ENCODE measurements around the gene B3GALNT2. TPM values are rescaled to one million over a fixed set of nuclear protein-coding genes. Genes with fewer than 3 reads are reported as not detected.

Gene B3GALNT2
- total and polyA plus RNA-seq, 11 donors, result 5.4 to 25.9 (median 20.1) TPM

DNA sequence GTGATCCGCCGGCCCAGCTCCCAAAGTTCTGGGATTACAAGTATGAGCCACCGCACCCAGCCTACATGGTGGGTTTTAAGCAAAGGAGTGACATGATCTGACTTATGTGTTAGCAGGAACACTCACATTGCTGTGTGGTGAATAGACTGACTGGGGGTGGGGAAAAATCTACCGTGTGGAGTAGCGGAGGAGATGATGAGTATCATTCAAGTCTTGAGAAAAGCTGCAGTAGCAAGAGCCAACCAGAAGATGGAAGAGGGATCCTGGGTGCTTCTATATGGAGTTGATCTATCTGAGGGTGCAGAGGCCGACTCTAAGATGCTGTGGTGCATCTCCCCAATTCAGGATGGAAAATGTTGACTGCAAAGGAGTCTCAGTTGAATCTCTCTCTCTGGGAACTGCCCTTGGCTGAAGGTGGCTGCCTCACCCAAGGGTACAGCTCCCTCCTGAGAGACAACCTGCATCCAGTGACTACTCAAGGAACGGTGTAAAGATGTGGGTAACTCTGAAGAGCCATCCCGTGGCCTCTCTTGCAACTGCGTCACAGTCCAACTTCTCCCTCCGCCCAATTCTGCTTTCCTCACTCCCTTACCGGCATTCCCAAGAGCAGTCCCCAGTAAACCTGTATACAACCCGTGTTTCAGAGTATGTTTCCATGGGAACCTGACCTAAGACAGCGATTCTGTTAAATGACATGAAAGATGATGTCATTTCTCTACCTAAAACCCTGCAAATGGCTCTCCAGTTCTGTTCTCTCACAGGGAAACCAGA is 7.4 kb upstream of the B3GALNT2 start:
- Histone ChIP-seq H3K4me1 (no peaks in the 10 kb centered on the region), H3K27ac (no peak overlapping the region), H3K36me3 (no peaks in the 10 kb centered on the region), H3K9me3 (no peaks in the 10 kb centered on the region), H3K27me3 (no peaks in the 10 kb centered on the region), H3K4me3 (no peak overlapping the region)
- ATAC-seq (no peak), DNase-seq (no peak)
- TF ChIP-seq, protein P1, sequence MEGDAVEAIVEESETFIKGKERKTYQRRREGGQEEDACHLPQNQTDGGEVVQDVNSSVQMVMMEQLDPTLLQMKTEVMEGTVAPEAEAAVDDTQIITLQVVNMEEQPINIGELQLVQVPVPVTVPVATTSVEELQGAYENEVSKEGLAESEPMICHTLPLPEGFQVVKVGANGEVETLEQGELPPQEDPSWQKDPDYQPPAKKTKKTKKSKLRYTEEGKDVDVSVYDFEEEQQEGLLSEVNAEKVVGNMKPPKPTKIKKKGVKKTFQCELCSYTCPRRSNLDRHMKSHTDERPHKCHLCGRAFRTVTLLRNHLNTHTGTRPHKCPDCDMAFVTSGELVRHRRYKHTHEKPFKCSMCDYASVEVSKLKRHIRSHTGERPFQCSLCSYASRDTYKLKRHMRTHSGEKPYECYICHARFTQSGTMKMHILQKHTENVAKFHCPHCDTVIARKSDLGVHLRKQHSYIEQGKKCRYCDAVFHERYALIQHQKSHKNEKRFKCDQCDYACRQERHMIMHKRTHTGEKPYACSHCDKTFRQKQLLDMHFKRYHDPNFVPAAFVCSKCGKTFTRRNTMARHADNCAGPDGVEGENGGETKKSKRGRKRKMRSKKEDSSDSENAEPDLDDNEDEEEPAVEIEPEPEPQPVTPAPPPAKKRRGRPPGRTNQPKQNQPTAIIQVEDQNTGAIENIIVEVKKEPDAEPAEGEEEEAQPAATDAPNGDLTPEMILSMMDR (IDR thresholded peaks at IDR 0.05), result no peak
- TF ChIP-seq POLR2A (IDR thresholded peaks at IDR 0.05), result no peak
- intact Hi-C loops (cut with DNase I), result loop anchor here in 9 of 10 donors (2.0 to 10.0 kb wide), 6 partner anchors 271 to 463 kb away; no protein-coding TSS in a partner anchor
- 68 to 74% (median 74%) methylated on average over 13 of the region's 13 CpGs for WGBS, 4 donors

DNA sequence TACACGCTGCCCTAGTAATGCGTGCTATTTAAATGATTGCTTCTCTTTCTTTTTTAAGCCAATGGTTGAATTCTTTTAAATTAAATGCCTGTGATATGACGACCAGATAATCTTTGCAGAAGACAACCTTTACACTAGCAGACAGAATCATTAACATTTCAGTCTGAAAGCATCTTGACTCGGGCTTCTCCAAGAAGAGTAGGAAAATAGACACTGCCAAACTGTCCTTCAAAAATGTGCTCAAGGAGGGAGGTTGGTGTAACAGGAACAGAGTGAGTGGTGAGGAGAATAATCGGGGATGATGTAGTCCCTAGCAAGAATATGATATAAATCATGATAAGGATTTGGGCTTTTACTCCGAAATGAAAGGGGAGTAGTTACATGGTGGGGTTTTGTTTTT is 6.6 kb upstream of the B3GALNT2 start:
- DNase-seq (no peak), ATAC-seq (no peak)
- Histone ChIP-seq H3K4me1 (peaks cover 0 to 5% (median 0%) of the 10 kb centered on the region in 12 donors), H3K4me3 (no peak overlapping the region), H3K27ac (no peak overlapping the region), H3K9me3 (no peaks in the 10 kb centered on the region), H3K27me3 (no peaks in the 10 kb centered on the region), H3K36me3 (no peaks in the 10 kb centered on the region)
- 81 to 84% (median 83%) methylated on average over 6 of the region's 6 CpGs for WGBS, 4 donors
- TF ChIP-seq POLR2A (IDR thresholded peaks at IDR 0.05), result no peak
- TF ChIP-seq, protein P1 (IDR thresholded peaks at IDR 0.05), result no peak
- intact Hi-C loops (cut with DNase I), result loop anchor here in 9 of 10 donors (5.0 to 10.0 kb wide), 5 partner anchors 271 to 464 kb away; no protein-coding TSS in a partner anchor

DNA sequence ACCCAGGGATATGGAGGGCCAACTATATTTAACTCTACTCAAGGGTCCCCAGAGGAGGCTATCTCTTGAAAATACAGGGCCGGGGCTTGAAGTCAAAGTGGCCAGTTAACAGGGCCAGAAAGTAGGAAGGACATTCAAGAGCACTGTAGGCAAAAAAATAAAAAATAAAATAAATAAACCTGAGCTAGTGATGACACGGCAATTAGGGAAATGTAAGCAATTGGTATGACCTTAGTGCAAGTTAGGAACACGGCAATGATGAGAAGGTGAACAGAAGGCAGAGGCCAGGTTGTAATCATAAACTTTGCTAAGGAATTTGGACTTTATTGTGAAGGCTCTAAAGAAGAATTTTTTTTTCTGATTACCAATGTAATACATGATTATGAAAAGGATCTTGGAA is 3.4 kb upstream of the B3GALNT2 start:
- 80 to 81% (median 81%) methylated on average over 3 of the region's 3 CpGs for WGBS, 4 donors
- no peak for ATAC-seq
- no peak for TF ChIP-seq POLR2A (IDR thresholded peaks at IDR 0.05)
- TF ChIP-seq, protein P1 (IDR thresholded peaks at IDR 0.05), result no peak
- no peaks in the 10 kb centered on the region for H3K9me3 ChIP-seq
- no peak for DNase-seq
- no peak overlapping the region for H3K4me3 ChIP-seq
- H3K4me1 ChIP-seq, result peaks cover 0 to 16% (median 5%) of the 10 kb centered on the region in 12 donors
- intact Hi-C loops (cut with DNase I), result loop anchor here in 3 of 10 donors (10.0 kb wide), 4 partner anchors 357 to 777 kb away; partner anchors contain the start of genes LYST (in 2 of the 3), ERO1B (in 1 of the 3) and NID1 (in 1 of the 3)
- no peaks in the 10 kb centered on the region for H3K36me3 ChIP-seq
- no peak overlapping the region for H3K27ac ChIP-seq
- no peaks in the 10 kb centered on the region for H3K27me3 ChIP-seq

DNA sequence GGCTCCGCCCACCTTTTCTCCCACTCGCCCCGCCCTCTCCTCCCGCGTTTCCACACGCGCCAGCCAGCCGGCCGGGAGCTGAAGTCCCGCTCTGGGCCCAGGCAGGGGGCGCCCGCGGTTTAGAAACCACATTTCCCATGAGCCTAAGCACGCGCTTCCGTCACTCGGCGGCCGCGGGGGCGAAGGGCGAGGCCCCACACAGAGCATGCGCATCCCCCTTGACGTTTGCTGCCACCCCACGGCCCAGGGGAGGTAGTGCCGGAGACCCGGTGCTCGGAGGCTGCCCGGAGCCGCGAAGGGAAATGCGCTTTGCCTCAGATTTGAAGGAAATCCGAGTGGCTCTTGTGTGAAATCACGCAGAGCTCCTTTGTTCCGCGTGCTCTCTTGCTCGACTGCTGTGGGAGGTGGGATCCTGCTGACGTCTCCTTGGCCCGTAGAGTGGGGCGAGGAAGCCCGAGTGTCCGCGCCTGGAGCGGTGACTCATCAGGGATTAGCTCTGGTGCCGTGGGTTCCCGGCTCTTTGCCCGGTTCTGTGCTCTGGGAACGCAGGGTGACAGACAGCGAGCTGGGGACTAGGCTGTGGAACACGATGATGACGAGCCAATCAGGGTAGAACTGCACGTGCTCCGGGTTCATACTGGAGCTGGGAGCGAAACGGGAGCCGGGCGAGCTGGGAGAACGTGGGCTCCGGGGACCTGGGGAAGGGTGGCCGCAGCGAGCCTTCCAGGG is 406 bp upstream of the B3GALNT2 start:
- ATAC-seq (peak; percentile 94 to 96 (median 94)), DNase-seq (peak; percentile 99 to 100 (median 99))
- no peaks in the 10 kb centered on the region for H3K27me3 ChIP-seq
- 0 to 1% (median 0%) methylated on average over 41 to 61 of the region's 61 CpGs for WGBS, 4 donors
- no peaks in the 10 kb centered on the region for H3K9me3 ChIP-seq
- H3K4me3 ChIP-seq, result peak overlapping the region; percentile 58 to 96 (median 83)
- TF ChIP-seq, protein P1 (IDR thresholded peaks at IDR 0.05), result peak; percentile 80 to 100 (median 92)
- TF ChIP-seq POLR2A (IDR thresholded peaks at IDR 0.05), result peak; percentile 6 to 61
- peaks cover 0 to 32% (median 16%) of the 10 kb centered on the region in 12 donors for H3K4me1 ChIP-seq
- intact Hi-C loops (cut with DNase I), result loop anchor here in 4 of 10 donors (5.0 to 10.0 kb wide), 5 partner anchors 177 to 780 kb away; partner anchors contain the start of genes LYST (in 2 of the 4), ARID4B (in 1 of the 4), ERO1B (in 1 of the 4) and GGPS1 (in 1 of the 4)
- peak overlapping the region; percentile 92 to 99 (median 98) for H3K27ac ChIP-seq
- no peaks in the 10 kb centered on the region for H3K36me3 ChIP-seq
